Smooth muscle cell (in vitro differentiated cells): ENCODE results near the gene DDRGK1. TPM values are rescaled to one million over a fixed set of nuclear protein-coding genes. Genes with fewer than 3 reads are reported as not detected.
A peak's percentile ranks its signal among the peaks of the same experiment; 100 is the strongest.

Experiments used
- DNase-seq: peaks from one replicate; lab custom pipeline; 2025; ENCODE audit not compliant: unreplicated experiment; lab: John Stamatoyannopoulos, UW
- H2AFZ ChIP-seq: fragments of 200-600 bp; sonication (generic); 2 replicates; pipeline ENCODE4 v1.6.0; 2016; ENCODE audit warnings: antibody characterized with exemption, low read depth, mild to moderate bottlenecking
- H3F3A ChIP-seq: fragments of 200-600 bp; sonication (generic); 2 replicates; pipeline ENCODE4 v1.6.0; 2017; ENCODE audit warnings: antibody characterized with exemption, low read depth
- H3K27ac ChIP-seq: fragments of 200-600 bp; sonication (generic); 2 replicates; pipeline ENCODE4 v1.5.1; 2016; ENCODE audit warnings: low read depth, mild to moderate bottlenecking
- H3K27me3 ChIP-seq: fragments of 200-600 bp; sonication (generic); 2 replicates; pipeline ENCODE4 v1.6.1; 2016; ENCODE audit warnings: low read depth, mild to moderate bottlenecking
- H3K36me3 ChIP-seq: fragments of 200-600 bp; sonication (generic); 2 replicates; pipeline ENCODE4 v1.5.1; 2016; ENCODE audit warnings: low read depth
- H3K4me1 ChIP-seq: fragments of 200-600 bp; sonication (generic); 2 replicates; pipeline ENCODE4 v1.5.1; 2016; ENCODE audit warnings: low read depth
- H3K4me2 ChIP-seq: fragments of 200-600 bp; sonication (generic); 2 replicates; pipeline ENCODE4 v1.6.0; 2016; ENCODE audit warnings: mild to moderate bottlenecking
- H3K4me3 ChIP-seq: fragments of 200-600 bp; sonication (generic); 2 replicates; pipeline ENCODE4 v1.5.1; 2016; ENCODE audit warnings: mild to moderate bottlenecking
- H3K79me2 ChIP-seq: fragments of 200-600 bp; sonication (generic); 2 replicates; pipeline ENCODE4 v1.6.0; 2016; ENCODE audit warnings: low read depth, mild to moderate bottlenecking
- H3K9ac ChIP-seq: fragments of 200-600 bp; sonication (generic); 2 replicates; pipeline ENCODE4 v1.6.0; 2016; ENCODE audit warnings: low read depth
- H3K9me3 ChIP-seq: fragments of 200-600 bp; sonication (generic); replicated peaks from 2 replicates; pipeline ENCODE4 v1.5.1; 2016; ENCODE audit warnings: low read depth
- H4K20me1 ChIP-seq: fragments of 200-600 bp; sonication (generic); 2 replicates; pipeline ENCODE4 v1.6.0; 2016; ENCODE audit warnings: low read depth
- WGBS: methylation state at CpG from one replicate; pipeline ENCODE4 v1.1.7; 2016; ENCODE audit warnings: low lambda C conversion rate; 5-methylcytosine and 5-hydroxymethylcytosine counted together
- polyA plus RNA-seq: library from polyadenylated mRNA; unstranded; fragments of >200 nt; fragmentation: Nextera tagmentation; extraction: Ambion mirVana; gene quantifications from 2 replicates; pipeline ENCODE4 v1.2.1, GENCODE V29; 2016
- total RNA-seq: library from RNA; depleted of rRNA; stranded (reverse); fragments of >200 nt; gene quantifications from 2 replicates; pipeline ENCODE4 v1.2.3, GENCODE V29; 2014
- TF ChIP-seq, protein P1 (sequence below): fragments of 200-600 bp; sonication (generic); IDR thresholded peaks from 2 replicates; pipeline ENCODE4 v1.5.1; 2017; ENCODE audit warnings: borderline replicate concordance, mild to moderate bottlenecking, antibody characterized with exemption; ENCODE audit not compliant: insufficient read depth, poor library complexity, severe bottlenecking

DDRGK1 gene
- total and polyA plus RNA-seq, 2 experiments from 2014 or later, result 48.0 to 55.4 TPM

DNA sequence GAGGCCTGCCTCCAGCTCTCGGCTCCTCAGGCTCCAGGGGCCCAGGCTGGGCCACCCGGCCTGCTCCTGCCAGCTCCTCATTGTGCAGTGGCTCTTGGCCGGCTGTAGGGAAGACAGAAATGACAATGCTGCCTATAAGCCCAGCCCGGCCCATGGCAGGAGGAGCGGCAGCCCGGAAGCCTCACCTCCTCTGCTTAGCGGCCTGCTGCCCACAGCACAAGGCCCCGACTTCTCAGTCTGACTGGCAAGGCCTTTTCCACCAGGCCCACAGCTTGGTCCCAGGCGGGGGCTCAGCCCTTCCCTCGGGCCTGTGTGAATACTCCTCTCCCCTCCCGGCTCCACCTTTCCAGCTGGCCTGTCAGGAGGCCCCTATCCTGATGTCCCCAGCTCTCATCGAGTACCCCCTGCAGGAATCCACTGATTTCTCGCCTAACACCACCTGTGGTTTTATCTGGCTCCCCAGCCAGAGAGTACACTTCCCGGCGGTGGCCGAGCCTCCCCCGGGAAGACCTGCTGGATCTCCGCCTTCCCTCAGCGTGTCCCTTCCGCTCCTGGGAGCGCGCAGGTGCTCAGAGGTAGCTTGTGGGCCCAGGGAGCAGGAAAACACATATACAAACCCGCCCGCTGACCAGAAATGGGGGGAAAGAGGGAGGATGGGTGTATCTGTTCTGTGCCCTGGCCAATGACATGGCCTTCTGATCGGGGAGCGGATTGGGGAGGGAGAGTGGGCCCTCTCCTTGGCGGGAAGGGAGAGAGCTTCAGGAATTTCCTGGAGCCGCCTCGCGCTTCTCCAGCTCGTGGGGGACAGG is 963 bp downstream of the DDRGK1 start:
- whole genome bisulfite sequencing, result 27% methylated on average over 30 of the region's 31 CpGs
- TF ChIP-seq, protein P1, sequence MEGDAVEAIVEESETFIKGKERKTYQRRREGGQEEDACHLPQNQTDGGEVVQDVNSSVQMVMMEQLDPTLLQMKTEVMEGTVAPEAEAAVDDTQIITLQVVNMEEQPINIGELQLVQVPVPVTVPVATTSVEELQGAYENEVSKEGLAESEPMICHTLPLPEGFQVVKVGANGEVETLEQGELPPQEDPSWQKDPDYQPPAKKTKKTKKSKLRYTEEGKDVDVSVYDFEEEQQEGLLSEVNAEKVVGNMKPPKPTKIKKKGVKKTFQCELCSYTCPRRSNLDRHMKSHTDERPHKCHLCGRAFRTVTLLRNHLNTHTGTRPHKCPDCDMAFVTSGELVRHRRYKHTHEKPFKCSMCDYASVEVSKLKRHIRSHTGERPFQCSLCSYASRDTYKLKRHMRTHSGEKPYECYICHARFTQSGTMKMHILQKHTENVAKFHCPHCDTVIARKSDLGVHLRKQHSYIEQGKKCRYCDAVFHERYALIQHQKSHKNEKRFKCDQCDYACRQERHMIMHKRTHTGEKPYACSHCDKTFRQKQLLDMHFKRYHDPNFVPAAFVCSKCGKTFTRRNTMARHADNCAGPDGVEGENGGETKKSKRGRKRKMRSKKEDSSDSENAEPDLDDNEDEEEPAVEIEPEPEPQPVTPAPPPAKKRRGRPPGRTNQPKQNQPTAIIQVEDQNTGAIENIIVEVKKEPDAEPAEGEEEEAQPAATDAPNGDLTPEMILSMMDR, result no peak

DNA sequence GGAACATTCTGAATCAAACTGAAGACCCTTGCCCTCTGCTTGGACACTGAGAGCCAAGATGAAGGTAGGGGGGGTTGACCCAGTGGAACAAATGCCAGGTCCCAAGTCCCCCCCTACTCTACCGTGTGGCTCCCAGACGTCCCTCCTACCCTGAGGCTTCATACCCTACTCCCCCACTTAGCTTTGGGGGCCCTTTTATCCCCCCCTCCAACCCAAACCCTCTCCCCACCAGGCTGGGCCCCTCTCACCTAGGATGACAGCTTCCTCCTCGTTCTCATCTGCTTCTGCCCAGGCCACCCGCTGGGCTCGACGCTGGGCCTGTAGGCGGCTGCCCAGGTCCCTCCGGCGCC is 1.5 kb downstream of the DDRGK1 start:
- Histone ChIP-seq H3K4me3 (peak overlapping the region; percentile 86), H3K4me2 (peak overlapping the region; percentile 90), H3K9ac (no peak overlapping the region), H2AFZ (no peak overlapping the region), H3K27me3 (no peaks in the 10 kb centered on the region), H4K20me1 (no peaks in the 10 kb centered on the region), H3K36me3 (peaks cover 10% of the 10 kb centered on the region), H3K27ac (no peak overlapping the region), H3K9me3 (no peaks in the 10 kb centered on the region), H3K4me1 (no peaks in the 10 kb centered on the region), H3F3A (no peaks in the 10 kb centered on the region), H3K79me2 (peaks cover 4% of the 10 kb centered on the region)
- no peak for DNase-seq
- WGBS, result 67% methylated on average over 9 of the region's 9 CpGs
- TF ChIP-seq, protein P1, result no peak

More for the DNA sequence above, 963 bp downstream of the DDRGK1 start:
- Histone ChIP-seq H3K9me3 (no peaks in the 10 kb centered on the region), H3K36me3 (peaks cover 10% of the 10 kb centered on the region), H3K9ac (peak overlapping the region; percentile 26), H4K20me1 (no peaks in the 10 kb centered on the region), H3K4me2 (peak overlapping the region; percentile 90), H2AFZ (peak overlapping the region; percentile 90), H3F3A (no peaks in the 10 kb centered on the region), H3K4me1 (no peaks in the 10 kb centered on the region), H3K27me3 (no peaks in the 10 kb centered on the region), H3K79me2 (peaks cover 4% of the 10 kb centered on the region), H3K4me3 (peak overlapping the region; percentile 86), H3K27ac (no peak overlapping the region)
- no peak for DNase-seq

DNA sequence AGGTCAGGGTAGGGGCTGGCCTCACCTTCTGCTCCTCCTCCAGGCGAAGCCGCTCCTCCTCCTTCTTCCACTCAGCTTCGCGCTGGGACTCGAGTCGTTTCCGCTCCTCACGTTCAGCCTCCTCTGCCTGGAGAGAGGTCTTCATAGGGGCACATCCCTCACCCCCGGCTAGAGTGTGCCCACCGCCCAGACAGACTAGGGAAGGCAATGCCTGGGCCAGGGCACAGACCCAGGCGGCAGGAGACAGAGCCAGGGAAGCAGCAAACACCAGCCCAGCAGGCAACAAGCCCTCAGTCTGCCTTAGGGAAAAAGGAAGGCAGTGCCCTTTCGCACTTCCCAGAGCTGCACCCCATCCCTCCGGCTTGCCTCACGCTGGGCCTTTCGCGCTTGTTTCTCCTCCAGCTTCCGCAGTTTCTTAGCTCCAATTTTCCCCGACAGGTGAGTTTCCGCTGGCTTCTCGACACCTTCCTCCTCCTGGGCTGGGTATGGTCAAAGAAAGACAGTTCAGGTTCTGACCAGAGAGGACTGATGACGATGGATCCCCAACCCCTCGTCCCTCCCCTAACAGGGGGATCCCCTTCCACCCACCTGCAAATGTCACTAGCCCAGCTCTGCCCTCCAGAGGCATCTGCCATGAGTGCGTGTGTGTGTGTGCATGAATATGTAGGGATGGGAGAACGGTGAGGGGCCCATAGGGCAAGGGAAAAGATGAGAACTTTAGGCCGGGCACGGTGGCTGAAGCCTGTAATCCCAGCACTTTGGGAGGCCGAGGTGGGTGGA is 4.3 kb downstream of the DDRGK1 start:
- no peak for DNase-seq
- no peaks in the 10 kb centered on the region for H3K27me3 ChIP-seq
- TF ChIP-seq, protein P1, result no peak
- no peak overlapping the region for H3K4me3 ChIP-seq
- no peak overlapping the region for H2AFZ ChIP-seq
- WGBS, result 97% methylated on average over 27 of the region's 27 CpGs
- no peaks in the 10 kb centered on the region for H3K9me3 ChIP-seq
- peaks cover 10% of the 10 kb centered on the region for H3K36me3 ChIP-seq
- peaks cover 4% of the 10 kb centered on the region for H3K79me2 ChIP-seq
- H3K27ac ChIP-seq, result no peak overlapping the region
- H4K20me1 ChIP-seq, result no peaks in the 10 kb centered on the region
- H3K4me1 ChIP-seq, result no peaks in the 10 kb centered on the region
- no peak overlapping the region for H3K9ac ChIP-seq
- H3K4me2 ChIP-seq, result no peak overlapping the region
- H3F3A ChIP-seq, result no peaks in the 10 kb centered on the region
